Activated naive CD8-positive, alpha-beta T cell treated with anti-CD3 and anti-CD28 coated beads, Interleukin-2, amount 50 U/mL, for 24 hours (primary cell): ENCODE results near the gene LRRC75A.

Experiments
- ATAC-seq: fragments of 150-1000 bp; cut with Tn5 transposase; one replicate; pipeline ENCODE4 v1.10.0; 2021
- DNase-seq: peaks from one replicate; pipeline ENCODE4 v3.0.0; 2021
- H3K27ac Mint-ChIP-seq: one replicate; pipeline ENCODE4 v1.8.0; 2021; ENCODE audit warnings: mild to moderate bottlenecking, mixed read lengths
- H3K27me3 Mint-ChIP-seq: one replicate; pipeline ENCODE4 v1.8.0; 2021; ENCODE audit warnings: mixed read lengths
- H3K36me3 Mint-ChIP-seq: one replicate; pipeline ENCODE4 v1.8.0; 2021; ENCODE audit warnings: low read depth, mixed read lengths
- H3K4me1 Mint-ChIP-seq: one replicate; pipeline ENCODE4 v1.8.0; 2021; ENCODE audit warnings: mixed read lengths
- H3K4me3 Mint-ChIP-seq: one replicate; pipeline ENCODE4 v1.8.0; 2021; ENCODE audit warnings: mild to moderate bottlenecking, moderate library complexity, mixed read lengths
- H3K9me3 Mint-ChIP-seq: one replicate; pipeline ENCODE4 v1.8.0; 2021; ENCODE audit warnings: mixed read lengths

LRRC75A gene

DNA sequence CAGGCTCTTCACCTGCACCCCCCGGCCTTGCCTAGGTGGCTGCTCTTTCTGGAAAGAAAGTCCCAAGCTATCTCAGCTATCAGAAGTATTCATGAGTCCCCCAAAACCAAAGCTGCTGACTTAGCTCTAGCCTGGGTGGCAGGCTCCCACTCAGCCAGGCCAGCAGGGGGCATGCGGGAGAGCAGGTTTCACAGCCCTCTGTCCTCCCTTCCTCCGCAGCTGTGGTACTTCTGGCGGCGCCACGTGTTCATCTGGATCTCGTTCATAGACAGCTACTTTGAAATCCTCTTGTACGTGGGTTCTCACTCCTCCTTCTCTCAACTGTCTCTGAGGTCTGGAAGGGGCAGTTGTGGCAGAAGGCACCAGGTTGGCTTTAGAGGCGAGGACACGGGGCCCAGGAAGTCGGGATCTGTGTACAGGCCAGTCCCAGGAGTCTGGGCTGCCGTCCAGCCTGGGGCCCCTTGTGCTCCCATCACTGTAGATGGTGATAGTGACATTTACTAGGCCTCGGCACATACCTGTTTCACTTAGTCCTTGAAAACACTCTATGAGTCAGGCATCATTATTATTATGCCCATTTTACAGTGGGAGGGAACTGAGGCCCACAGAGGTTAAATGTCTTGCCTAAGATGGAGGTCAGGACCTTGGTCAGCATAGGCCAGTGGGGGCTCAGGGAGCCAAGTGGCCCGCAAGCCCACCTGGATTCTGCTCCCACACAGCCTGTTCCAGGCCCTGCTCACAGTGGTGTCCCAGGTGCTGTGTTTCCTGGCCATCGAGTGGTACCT lies 63.7 kb downstream of the LRRC75A start:
- H3K4me1 Mint-ChIP-seq = peaks cover 2% of the 10 kb centered on the region
- DNase-seq (peak; percentile 70), ATAC-seq (peak; percentile 83)
- no peak overlapping the region for H3K4me3 Mint-ChIP-seq
- no peaks in the 10 kb centered on the region for H3K27me3 Mint-ChIP-seq
- peaks cover 5% of the 10 kb centered on the region for H3K36me3 Mint-ChIP-seq
- H3K9me3 Mint-ChIP-seq = no peaks in the 10 kb centered on the region
- H3K27ac Mint-ChIP-seq = no peak overlapping the region

- Mint-ChIP-seq H3K27ac (no peak overlapping the region), H3K36me3 (peaks cover 12% of the 10 kb centered on the region)
- DNase-seq = no peak
Measured at GRCh38 chr17:16427020-16427419, 65.0 kb downstream of the LRRC75A start.

GRCh38 chr17:16425698-16426659 lies 66.0 kb downstream of the LRRC75A start:
- no peak for DNase-seq
- H3K4me3 Mint-ChIP-seq = no peak overlapping the region
- peaks cover 13% of the 10 kb centered on the region for H3K36me3 Mint-ChIP-seq
- H3K27ac Mint-ChIP-seq = peak overlapping the region; percentile 31
- H3K27me3 Mint-ChIP-seq = no peaks in the 10 kb centered on the region
- H3K9me3 Mint-ChIP-seq = no peaks in the 10 kb centered on the region
- peaks cover under 1% of the 10 kb centered on the region for H3K4me1 Mint-ChIP-seq
- ATAC-seq = no peak

More at GRCh38 chr17:16427020-16427419, 65.0 kb downstream of the LRRC75A start:
- ATAC-seq = no peak
- Mint-ChIP-seq H3K27me3 (no peaks in the 10 kb centered on the region), H3K4me1 (no peaks in the 10 kb centered on the region), H3K4me3 (no peak overlapping the region), H3K9me3 (no peaks in the 10 kb centered on the region)

GRCh38 chr17:16425202-16425601 lies 66.8 kb downstream of the LRRC75A start:
- Mint-ChIP-seq H3K36me3 (peaks cover 14% of the 10 kb centered on the region), H3K27ac (no peak overlapping the region)
- ATAC-seq = no peak

GRCh38 chr17:16423226-16423872 lies 68.6 kb downstream of the LRRC75A start:
- peaks cover 26% of the 10 kb centered on the region for H3K4me1 Mint-ChIP-seq
- ATAC-seq (no peak), DNase-seq (no peak)
- no peak overlapping the region for H3K27ac Mint-ChIP-seq
- no peaks in the 10 kb centered on the region for H3K27me3 Mint-ChIP-seq
- H3K9me3 Mint-ChIP-seq = no peaks in the 10 kb centered on the region
- H3K4me3 Mint-ChIP-seq = no peak overlapping the region
- H3K36me3 Mint-ChIP-seq = peaks cover 15% of the 10 kb centered on the region

More at GRCh38 chr17:16425202-16425601, 66.8 kb downstream of the LRRC75A start:
- Mint-ChIP-seq H3K27me3 (no peaks in the 10 kb centered on the region), H3K4me1 (peaks cover 8% of the 10 kb centered on the region), H3K9me3 (no peaks in the 10 kb centered on the region), H3K4me3 (no peak overlapping the region)
- DNase-seq = no peak

GRCh38 chr17:16422416-16422815 lies 69.6 kb downstream of the LRRC75A start:
- Mint-ChIP-seq H3K4me1 (peaks cover 36% of the 10 kb centered on the region), H3K4me3 (no peak overlapping the region), H3K27ac (no peak overlapping the region), H3K27me3 (no peaks in the 10 kb centered on the region), H3K9me3 (no peaks in the 10 kb centered on the region), H3K36me3 (peaks cover 21% of the 10 kb centered on the region)
- DNase-seq (no peak), ATAC-seq (no peak)

GRCh38 chr17:16419929-16420271 lies 72.1 kb downstream of the LRRC75A start:
- no peaks in the 10 kb centered on the region for H3K27me3 Mint-ChIP-seq
- ATAC-seq (peak; percentile 25), DNase-seq (peak; percentile 69)
- H3K36me3 Mint-ChIP-seq = peaks cover 30% of the 10 kb centered on the region
- peak overlapping the region; percentile 76 for H3K4me3 Mint-ChIP-seq
- H3K4me1 Mint-ChIP-seq = peaks cover 47% of the 10 kb centered on the region
- H3K9me3 Mint-ChIP-seq = no peaks in the 10 kb centered on the region
- peak overlapping the region; percentile 99 for H3K27ac Mint-ChIP-seq

GRCh38 chr17:16419074-16419928 lies 72.7 kb downstream of the LRRC75A start:
- Mint-ChIP-seq H3K27me3 (no peaks in the 10 kb centered on the region), H3K4me1 (peaks cover 51% of the 10 kb centered on the region), H3K9me3 (no peaks in the 10 kb centered on the region), H3K27ac (peak overlapping the region; percentile 99), H3K36me3 (peaks cover 30% of the 10 kb centered on the region), H3K4me3 (peak overlapping the region; percentile 76)
- peak; percentile 66 for DNase-seq
- peak; percentile 75 for ATAC-seq

DNA sequence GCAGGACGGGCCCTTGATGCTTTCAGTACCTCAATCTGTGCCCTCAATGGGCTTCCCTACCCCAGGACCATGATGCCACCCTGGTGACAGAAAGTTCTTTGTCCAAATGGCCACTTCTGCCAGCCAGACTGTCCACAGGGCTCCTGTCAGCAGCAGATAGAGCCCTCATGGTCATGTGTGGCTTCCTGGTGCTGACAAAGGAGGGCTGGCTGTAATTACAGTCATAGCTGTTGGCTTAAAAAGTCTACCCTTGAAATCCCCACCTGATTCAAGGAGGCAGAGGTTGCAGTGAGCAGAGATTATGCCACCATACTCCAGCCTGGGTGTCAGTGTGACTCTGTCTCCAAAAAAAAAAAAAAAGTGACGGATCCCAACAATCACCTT lies 73.3 kb downstream of the LRRC75A start:
- no peaks in the 10 kb centered on the region for H3K9me3 Mint-ChIP-seq
- DNase-seq (peak; percentile 29), ATAC-seq (peak; percentile 26)
- peak overlapping the region; percentile 99 for H3K27ac Mint-ChIP-seq
- H3K4me3 Mint-ChIP-seq = peak overlapping the region; percentile 76
- H3K36me3 Mint-ChIP-seq = peaks cover 32% of the 10 kb centered on the region
- H3K27me3 Mint-ChIP-seq = no peaks in the 10 kb centered on the region
- peaks cover 54% of the 10 kb centered on the region for H3K4me1 Mint-ChIP-seq

- peak overlapping the region; percentile 76 for H3K4me3 Mint-ChIP-seq
- ATAC-seq = no peak
Measured at GRCh38 chr17:16417896-16418684, 73.9 kb downstream of the LRRC75A start.

GRCh38 chr17:16417399-16417798 lies 74.6 kb downstream of the LRRC75A start:
- Mint-ChIP-seq H3K4me3 (no peak overlapping the region), H3K9me3 (no peaks in the 10 kb centered on the region), H3K27ac (peak overlapping the region; percentile 99), H3K36me3 (peaks cover 29% of the 10 kb centered on the region), H3K27me3 (no peaks in the 10 kb centered on the region), H3K4me1 (peaks cover 54% of the 10 kb centered on the region)
- no peak for DNase-seq
- ATAC-seq = no peak

More at GRCh38 chr17:16417896-16418684, 73.9 kb downstream of the LRRC75A start:
- Mint-ChIP-seq H3K36me3 (peaks cover 32% of the 10 kb centered on the region), H3K27me3 (no peaks in the 10 kb centered on the region), H3K4me1 (peaks cover 54% of the 10 kb centered on the region), H3K27ac (peak overlapping the region; percentile 99), H3K9me3 (no peaks in the 10 kb centered on the region)
- DNase-seq = no peak

- Mint-ChIP-seq H3K27ac (peak within 1 kb of the TSS; percentile 99), H3K4me3 (peak within 1 kb of the TSS; percentile 99), H3K4me1 (peaks cover 47% of the 10 kb centered on the region), H3K9me3 (no peaks in the 10 kb centered on the region), H3K27me3 (no peaks in the 10 kb centered on the region), H3K36me3 (peaks cover 24% of the 10 kb centered on the region)
- no peak for ATAC-seq
- DNase-seq = peak; percentile 67
Measured at GRCh38 chr17:16415031-16415924, 76.7 kb downstream of the LRRC75A start, which contains the start of gene TRPV2. TSS of gene TRPV2 (plus strand) at chr17:16415571. CDS start at chr17:16417669, 2,098 bp downstream.
